Body of pancreas (tissue), 4 donors: ENCODE data around the gene AP1S2.

Source experiments
- CTCF ChIP-seq, 7 experiments: fragments of 450-650 bp in 4 of 7; fragments of 200-600 bp in 3 of 7; sonication (generic) in 3 of 7; IDR thresholded peaks; one replicate each; pipeline ENCODE4 v1.5.1; 2016 to 2019; ENCODE audit warnings: antibody characterized with exemption in 7 of 7
- POLR2A ChIP-seq, 3 donors: fragments of 450-650 bp; IDR thresholded peaks; one replicate each; pipeline ENCODE4 v1.6.1; 2016; ENCODE audit warnings: antibody characterized with exemption in 3 of 3, mild to moderate bottlenecking in 2 of 3

GRCh38 chrX:15834827-15835595 is 19.6 kb downstream of the AP1S2 start:
- TF ChIP-seq CTCF (IDR thresholded peaks at IDR 0.05) (no peak), POLR2A (IDR thresholded peaks at IDR 0.05) (no peak)
